HT1080 (cell line): ENCODE measurements around the gene NCBP2. TPM values are rescaled to one million over a fixed set of nuclear protein-coding genes. Genes with fewer than 3 reads are reported as not detected.
"Not testable (repeated sequence)": the region's sequence is repeated elsewhere in the genome, so short reads cannot be mapped to it uniquely, and the experiment has no call there.

Experiments used
- DNase-seq: peaks from one replicate; pipeline ENCODE4 v3.0.0-alpha.2; 2015; ENCODE audit warnings: low read depth
- total RNA-seq: library from RNA; depleted of rRNA; stranded (reverse); fragments of >200 nt; shearing (Covaris generic); gene quantifications from 2 replicates; pipeline ENCODE4 v1.2.3, GENCODE V29; 2014

The NCBP2 gene
- total RNA-seq, 1 experiment from 2014 or later: 133 TPM

GRCh38 chr3:196968233-196969133 is 26.2 kb upstream of the NCBP2 start, which contains the start of gene PIGZ:
PIGZ (minus strand) TSS chr3:196968833; CDS start chr3:196952031, 16,802 bp downstream.
- DNase-seq: no peak

GRCh38 chr3:196967412-196968232 is 25.3 kb upstream of the NCBP2 start:
- no peak for DNase-seq

- no peak for DNase-seq
Measured at GRCh38 chr3:196966526-196967401, 24.4 kb upstream of the NCBP2 start.

GRCh38 chr3:196965804-196966173 is 23.5 kb upstream of the NCBP2 start:
- DNase-seq: no peak

- DNase-seq: no peak
Measured at GRCh38 chr3:196965112-196965803, 22.9 kb upstream of the NCBP2 start.

GRCh38 chr3:196963631-196963953 is 21.3 kb upstream of the NCBP2 start:
- no peak for DNase-seq

- no peak for DNase-seq
Measured at GRCh38 chr3:196962930-196963630, 20.8 kb upstream of the NCBP2 start.

GRCh38 chr3:196962108-196962929 is 20.0 kb upstream of the NCBP2 start:
- DNase-seq: no peak

GRCh38 chr3:196954832-196955231 is 12.5 kb upstream of the NCBP2 start:
- DNase-seq: no peak

GRCh38 chr3:196951371-196951770 is 9.0 kb upstream of the NCBP2 start:
- DNase-seq: no peak

GRCh38 chr3:196949750-196950149 is 7.4 kb upstream of the NCBP2 start:
- DNase-seq: no peak

GRCh38 chr3:196949285-196949619 is 6.9 kb upstream of the NCBP2 start:
- DNase-seq: no peak

- DNase-seq: peak; percentile 31
Measured at GRCh38 chr3:196948442-196949284, 6.3 kb upstream of the NCBP2 start.

- DNase-seq: no peak
Measured at GRCh38 chr3:196947860-196948441, 5.6 kb upstream of the NCBP2 start.

- no peak for DNase-seq
Measured at GRCh38 chr3:196947136-196947859, 5.0 kb upstream of the NCBP2 start.

- not testable (repeated sequence) for DNase-seq
Measured at GRCh38 chr3:196944037-196944790, 1.9 kb upstream of the NCBP2 start.

- DNase-seq: no peak
Measured at GRCh38 chr3:196942915-196943277, 568 bp upstream of the NCBP2 start.
